ENCODE measurements around the gene GRIK3.

GRCh38 chr1:36782085-36782484, 252.2 kb downstream of the GRIK3 start:
- TF ChIP-seq CTCF (IDR thresholded peaks at IDR 0.05; ENCODE audit: insufficient read depth, low read length) (no peak), POLR2AphosphoS5 (IDR thresholded peaks at IDR 0.05; ENCODE audit: low read depth) (no peak)
